MCF 10A (cell line): Measurements from ENCODE around the gene HOXA7. TPM values are rescaled to one million over a fixed set of nuclear protein-coding genes. Genes with fewer than 3 reads are reported as not detected.

Experiments
- BruUV-seq: library from RNA; stranded (reverse); fragments of 400-500 nt; replicated peaks from 2 replicates; lab custom pipeline; 2021; lab: Mats Ljungman, UMichigan
- CTCF ChIA-PET: fragments of 300-600 bp; sonication (Branson Sonifier 250); formaldehyde crosslinking; extraction: SDS; loops from one replicate; lab custom pipeline; 2021; ENCODE audit warnings: antibody characterized with exemption, inconsistent platforms; lab: Yijun Ruan, JAX
- POLR2A ChIA-PET: fragments of 300-600, 350-650 bp; sonication (Branson Sonifier 250); formaldehyde crosslinking; extraction: SDS; loops from one replicate; lab custom pipeline; 2020; ENCODE audit warnings: antibody characterized with exemption, inconsistent platforms; lab: Yijun Ruan, JAX
- DNase-seq: peaks from one replicate; pipeline ENCODE4 v3.0.0-alpha.2; 2018; ENCODE audit not compliant: unreplicated experiment
- H3K27ac Mint-ChIP-seq: one replicate; pipeline ENCODE4 v1.8.0; 2022; ENCODE audit warnings: mild to moderate bottlenecking, low read depth, mixed read lengths; ENCODE audit not compliant: unreplicated experiment
- H3K27me3 Mint-ChIP-seq: one replicate; pipeline ENCODE4 v1.8.0; 2022; ENCODE audit warnings: mixed read lengths; ENCODE audit not compliant: insufficient read depth, unreplicated experiment
- H3K36me3 Mint-ChIP-seq: one replicate; pipeline ENCODE4 v1.8.0; 2022; ENCODE audit warnings: mild to moderate bottlenecking, moderate library complexity, mixed read lengths; ENCODE audit not compliant: insufficient read depth, unreplicated experiment
- H3K4me1 Mint-ChIP-seq: one replicate; pipeline ENCODE4 v1.8.0; 2022; ENCODE audit warnings: mixed read lengths; ENCODE audit not compliant: insufficient read depth, unreplicated experiment
- H3K4me3 Mint-ChIP-seq: one replicate; pipeline ENCODE4 v1.8.0; 2022; ENCODE audit warnings: mild to moderate bottlenecking, moderate library complexity, mixed read lengths; ENCODE audit not compliant: unreplicated experiment
- H3K9me3 Mint-ChIP-seq: one replicate; pipeline ENCODE4 v1.8.0; 2022; ENCODE audit warnings: mixed read lengths; ENCODE audit not compliant: unreplicated experiment
- intact Hi-C: fragments of 100-400 bp; cut with micrococcal nuclease; formaldehyde crosslinking; loops from 2 replicates; pipeline ENCODE4 v1.14.1; 2022
- total RNA-seq: library from RNA; stranded (reverse); gene quantifications from 2 replicates; pipeline ENCODE4 v1.2.3, GENCODE V29; 2022
- TF ChIP-seq, protein P1 (sequence below): fragments of 200-600 bp; IDR thresholded peaks from one replicate; pipeline ENCODE4 v1.8.0; 2022; ENCODE audit warnings: antibody characterized with exemption, mild to moderate bottlenecking; ENCODE audit not compliant: unreplicated experiment

Gene HOXA7
- total RNA-seq, 1 experiment from 2014 or later: 0.44 TPM

DNA sequence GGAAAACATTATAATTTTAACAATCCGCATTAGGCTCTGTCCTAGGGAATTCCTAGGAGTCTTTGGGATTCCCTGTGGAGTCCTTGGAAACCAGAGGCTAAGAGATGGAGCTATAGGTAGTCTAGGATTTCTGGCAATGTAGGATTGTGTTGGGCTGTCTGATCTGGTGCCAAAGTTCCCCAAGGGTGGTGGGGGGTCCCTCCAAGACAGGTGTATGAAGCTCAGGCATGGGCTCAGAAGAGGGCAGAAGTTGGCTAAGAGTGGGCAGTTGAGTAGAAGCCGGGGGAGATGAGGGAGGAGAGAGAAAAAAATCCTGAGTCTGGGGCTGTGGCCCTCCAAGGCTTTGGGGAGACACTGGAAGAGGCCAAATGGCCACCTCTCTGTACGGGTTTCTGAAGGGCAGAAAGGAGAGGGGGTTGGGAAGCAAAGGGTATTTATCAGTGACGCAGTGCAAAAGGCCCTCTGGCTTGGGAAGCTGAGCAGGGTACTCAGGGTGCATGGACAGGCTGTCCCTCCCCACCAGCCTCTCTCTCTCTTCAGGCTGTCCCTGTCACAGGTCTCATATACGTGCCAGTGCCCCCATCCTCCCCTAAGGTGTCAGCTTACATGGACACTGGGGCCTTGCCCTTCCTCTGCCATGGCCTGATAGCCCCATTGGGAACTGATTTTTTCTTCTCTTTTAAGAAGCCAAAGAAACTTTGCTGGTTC lies 9.8 kb downstream of the HOXA7 start:
- intact Hi-C loops: no loop called here
- Mint-ChIP-seq H3K4me3 (peak overlapping the region; percentile 14), H3K4me1 (peaks cover 10% of the 10 kb centered on the region), H3K36me3 (peaks cover 17% of the 10 kb centered on the region), H3K9me3 (no peaks in the 10 kb centered on the region), H3K27me3 (no peaks in the 10 kb centered on the region), H3K27ac (no peak overlapping the region)
- TF ChIP-seq, protein P1, sequence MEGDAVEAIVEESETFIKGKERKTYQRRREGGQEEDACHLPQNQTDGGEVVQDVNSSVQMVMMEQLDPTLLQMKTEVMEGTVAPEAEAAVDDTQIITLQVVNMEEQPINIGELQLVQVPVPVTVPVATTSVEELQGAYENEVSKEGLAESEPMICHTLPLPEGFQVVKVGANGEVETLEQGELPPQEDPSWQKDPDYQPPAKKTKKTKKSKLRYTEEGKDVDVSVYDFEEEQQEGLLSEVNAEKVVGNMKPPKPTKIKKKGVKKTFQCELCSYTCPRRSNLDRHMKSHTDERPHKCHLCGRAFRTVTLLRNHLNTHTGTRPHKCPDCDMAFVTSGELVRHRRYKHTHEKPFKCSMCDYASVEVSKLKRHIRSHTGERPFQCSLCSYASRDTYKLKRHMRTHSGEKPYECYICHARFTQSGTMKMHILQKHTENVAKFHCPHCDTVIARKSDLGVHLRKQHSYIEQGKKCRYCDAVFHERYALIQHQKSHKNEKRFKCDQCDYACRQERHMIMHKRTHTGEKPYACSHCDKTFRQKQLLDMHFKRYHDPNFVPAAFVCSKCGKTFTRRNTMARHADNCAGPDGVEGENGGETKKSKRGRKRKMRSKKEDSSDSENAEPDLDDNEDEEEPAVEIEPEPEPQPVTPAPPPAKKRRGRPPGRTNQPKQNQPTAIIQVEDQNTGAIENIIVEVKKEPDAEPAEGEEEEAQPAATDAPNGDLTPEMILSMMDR: no peak
- no TSS peak for BruUV-seq
- ChIA-PET CTCF (interaction anchor here (0.6 to 1.1 kb wide), 3 partner anchors 479 to 1056 kb away, joined by 3 read pairs; no protein-coding TSS in a partner anchor), POLR2A (interaction anchor here (0.5 to 5.2 kb wide), 2 partner anchors 24 to 958 kb away, joined by 3 to 36 read pairs; no protein-coding TSS in a partner anchor)
- DNase-seq: no peak

DNA sequence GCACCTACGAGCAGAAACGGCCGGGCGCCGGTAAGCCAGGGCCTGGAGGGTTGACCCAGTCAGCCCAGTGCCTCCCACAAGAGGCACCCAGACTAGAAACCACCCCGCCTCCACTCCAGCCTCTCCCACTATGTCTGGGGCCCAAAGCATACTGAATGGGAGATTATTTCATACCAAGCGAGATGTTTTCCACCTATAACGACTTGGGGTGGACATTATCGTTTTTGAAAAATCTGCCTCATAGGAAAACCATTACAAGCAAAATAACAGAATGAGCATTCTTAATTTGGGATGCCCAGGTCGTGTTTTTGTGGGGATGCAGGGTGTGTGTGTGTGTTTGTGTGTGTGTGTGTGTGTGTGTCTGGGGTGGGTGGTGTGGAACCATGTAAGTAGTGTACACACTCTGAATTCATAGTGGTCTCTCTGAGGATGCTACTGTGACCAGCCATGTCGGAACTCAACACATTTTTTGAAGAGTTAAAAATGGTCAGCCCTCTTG lies 10.5 kb downstream of the HOXA7 start:
- no TSS peak for BruUV-seq
- TF ChIP-seq, protein P1: no peak
- intact Hi-C loops: no loop called here
- peaks cover 14% of the 10 kb centered on the region for H3K4me1 Mint-ChIP-seq
- no peaks in the 10 kb centered on the region for H3K27me3 Mint-ChIP-seq
- H3K9me3 Mint-ChIP-seq: no peaks in the 10 kb centered on the region
- ChIA-PET CTCF (interaction anchor here (0.6 to 2.9 kb wide), 5 partner anchors 46 to 1056 kb away, joined by 3 to 16 read pairs (median 3); no protein-coding TSS in a partner anchor), POLR2A (interaction anchor here (7.1 to 7.2 kb wide), 2 partner anchors 17 to 289 kb away, joined by 49 to 459 read pairs; partner anchors contain the start of gene HOXA9)
- DNase-seq: no peak
- no peak overlapping the region for H3K27ac Mint-ChIP-seq
- H3K36me3 Mint-ChIP-seq: peaks cover 24% of the 10 kb centered on the region
- H3K4me3 Mint-ChIP-seq: no peak overlapping the region

DNA sequence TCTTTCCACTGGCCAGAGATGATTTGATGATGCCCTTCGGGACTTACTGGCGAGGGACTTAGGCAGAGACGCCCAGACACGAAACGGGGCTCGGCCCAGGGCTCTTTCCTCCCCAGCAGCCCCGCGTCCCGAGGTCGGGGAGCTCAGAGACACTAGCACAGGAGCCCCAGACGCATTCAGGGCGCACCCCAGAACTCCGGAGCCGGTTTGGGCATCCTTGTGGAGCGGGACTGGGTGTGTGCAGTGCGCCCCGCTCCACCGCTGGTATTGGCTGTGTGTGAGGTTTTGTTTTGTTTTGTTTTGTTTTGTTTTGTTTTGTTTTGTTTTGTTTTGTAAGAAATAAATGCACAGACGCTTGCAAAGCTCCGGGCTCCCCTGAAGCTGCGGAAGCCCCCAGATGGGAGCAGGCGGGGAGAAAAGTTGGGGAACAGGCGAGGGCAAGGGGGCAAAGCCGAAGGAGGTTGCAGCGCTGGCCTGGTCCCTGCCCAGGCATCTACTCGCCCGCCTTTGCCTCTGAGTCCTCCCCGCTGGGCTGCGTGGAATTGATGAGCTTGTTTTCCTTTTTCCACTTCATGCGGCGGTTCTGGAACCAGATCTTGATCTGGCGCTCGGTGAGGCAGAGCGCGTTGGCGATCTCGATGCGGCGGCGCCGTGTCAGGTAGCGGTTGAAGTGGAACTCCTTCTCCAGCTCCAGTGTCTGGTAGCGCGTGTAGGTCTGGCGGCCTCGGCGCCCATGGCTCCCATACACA lies 11.1 kb downstream of the HOXA7 start:
- POLR2A ChIA-PET: interaction anchor here (0.6 to 7.2 kb wide), 8 partner anchors 18 to 655 kb away, joined by 3 to 459 read pairs (median 25); partner anchors contain the start of gene HOXA9
- Mint-ChIP-seq H3K4me3 (no peak overlapping the region), H3K27ac (no peak overlapping the region), H3K9me3 (no peaks in the 10 kb centered on the region), H3K27me3 (no peaks in the 10 kb centered on the region), H3K4me1 (peaks cover 16% of the 10 kb centered on the region), H3K36me3 (peaks cover 29% of the 10 kb centered on the region)
- no TSS peak for BruUV-seq
- CTCF ChIA-PET: interaction anchor here (0.6 to 6.7 kb wide), 15 partner anchors 16 to 1046 kb away, joined by 3 to 190 read pairs (median 7); no protein-coding TSS in a partner anchor
- no peak for DNase-seq
- intact Hi-C loops: no loop called here
- TF ChIP-seq, protein P1: no peak
